K562 (cell line): ENCODE data around the gene KMT5B. TPM values are rescaled to one million over a fixed set of nuclear protein-coding genes. Genes with fewer than 3 reads are reported as not detected.
A peak's percentile ranks its signal among the peaks of the same experiment; 100 is the strongest.

Experiments used
- POLR2A ChIP-seq: fragments of 450-650 bp; conservative IDR thresholded peaks from 2 replicates; pipeline ENCODE4 v1.6.1; 2016
- POLR2AphosphoS5 ChIP-seq: IDR thresholded peaks from 2 replicates; pipeline ENCODE4 v1.6.1; 2011; ENCODE audit warnings: mild to moderate bottlenecking, low read depth, low read length, moderate library complexity; ENCODE audit not compliant: control insufficient read depth, insufficient read depth
- RAD21 ChIP-seq, 2 experiments: fragments of 250-450 bp in 1 of 2; fragments of 450-650 bp in 1 of 2; sonication (Bioruptor Pico) in 1 of 2; formaldehyde crosslinking in 1 of 2; IDR thresholded peaks in 1 of 2; conservative IDR thresholded peaks in 1 of 2; 2 replicates each; pipeline versions ENCODE4 v1.4.0 to v1.8.0; 2020 to 2022; ENCODE audit warnings: mild to moderate bottlenecking in 2 of 2, moderate library complexity in 1 of 2
- SNRNP70 ChIP-seq: fragments of 200-400 bp; formaldehyde crosslinking; optimal IDR thresholded peaks from 2 replicates; pipeline ENCODE3; 2017; ENCODE audit warnings: low read depth, low read length
- TAF9B ChIP-seq: fragments of 450-650 bp; IDR thresholded peaks from 2 replicates; pipeline ENCODE4 v1.6.1; 2018; ENCODE audit warnings: mild to moderate bottlenecking; ENCODE audit not compliant: partially characterized antibody
- XRCC4 ChIP-seq: IDR thresholded peaks from one replicate; pipeline ENCODE4 v1.6.1; 2011; ENCODE audit not compliant: insufficient read depth, insufficient read length; ENCODE audit errors: extremely low read depth
- ZHX1 ChIP-seq: fragments of 150-350 bp; conservative IDR thresholded peaks from 2 replicates; pipeline ENCODE4 v1.6.1; 2014; ENCODE audit warnings: low read length
- ZNF766 ChIP-seq: fragments of 200-800 bp; sonication (Bioruptor generic); conservative IDR thresholded peaks from 2 replicates; pipeline ENCODE4 v1.6.1; 2016; ENCODE audit warnings: missing genetic modification characterization, missing compliant biosample characterization
- polyA plus RNA-seq, 8 experiments: library from polyadenylated mRNA; depleted of rRNA in 4 of 8; stranded (reverse) in 5 of 8; unstranded in 3 of 8; fragments of >200 nt; fragmentation: Nextera tagmentation in 2 of 8; fragmentation: Illumina TruSeq in 1 of 8; extraction: Ambion mirVana in 2 of 8; extraction: Trizol in 1 of 8; gene quantifications; 2 replicates each; pipeline versions ENCODE4 v1.2.1 to v1.2.3, GENCODE V29; 2011 to 2014; ENCODE audit warnings: inconsistent platforms in 1 of 8, missing spikeins in 1 of 8
- total RNA-seq, 7 experiments: library from RNA; depleted of rRNA in 6 of 7; stranded (reverse); fragments of >200 nt in 6 of 7; fragmentation: Illumina TruSeq in 2 of 7; extraction: Trizol in 2 of 7; gene quantifications; 2 replicates each; pipeline versions ENCODE4 v1.2.1 to v1.2.3, GENCODE V29; 2011 to 2021; ENCODE audit warnings: low replicate concordance in 1 of 7
- TF ChIP-seq, protein P1 (sequence below), 3 experiments: IDR thresholded peaks in 2 of 3; conservative IDR thresholded peaks in 1 of 3; 2 replicates each; pipeline ENCODE4 v1.5.1; 2011 to 2012; ENCODE audit warnings: low read length in 3 of 3, mild to moderate bottlenecking in 3 of 3, control low read depth in 2 of 3, improper control_type of control experiment in 1 of 3, inconsistent platforms in 1 of 3, low read depth in 1 of 3, mixed read lengths in 1 of 3, moderate library complexity in 1 of 3; ENCODE audit not compliant: insufficient read depth in 2 of 3
- TF ChIP-seq, protein P2 (sequence below): conservative IDR thresholded peaks from 2 replicates; pipeline ENCODE4 v1.6.1; 2011; ENCODE audit warnings: low read depth, mild to moderate bottlenecking, low read length; ENCODE audit not compliant: control insufficient read depth
- TF ChIP-seq, protein P3 (sequence below): fragments of 250-450 bp; sonication (Bioruptor Pico); IDR thresholded peaks from 2 replicates; pipeline ENCODE4 v1.5.0; 2020; ENCODE audit warnings: mild to moderate bottlenecking, borderline replicate concordance

Gene KMT5B
- total and polyA plus RNA-seq, 9 of the 15 experiments (the other 6 are each of a cell fraction or from before 2014, with no cell fraction given) = 7.3 to 27.3 (median 20.9) TPM

- TF ChIP-seq, protein P1, sequence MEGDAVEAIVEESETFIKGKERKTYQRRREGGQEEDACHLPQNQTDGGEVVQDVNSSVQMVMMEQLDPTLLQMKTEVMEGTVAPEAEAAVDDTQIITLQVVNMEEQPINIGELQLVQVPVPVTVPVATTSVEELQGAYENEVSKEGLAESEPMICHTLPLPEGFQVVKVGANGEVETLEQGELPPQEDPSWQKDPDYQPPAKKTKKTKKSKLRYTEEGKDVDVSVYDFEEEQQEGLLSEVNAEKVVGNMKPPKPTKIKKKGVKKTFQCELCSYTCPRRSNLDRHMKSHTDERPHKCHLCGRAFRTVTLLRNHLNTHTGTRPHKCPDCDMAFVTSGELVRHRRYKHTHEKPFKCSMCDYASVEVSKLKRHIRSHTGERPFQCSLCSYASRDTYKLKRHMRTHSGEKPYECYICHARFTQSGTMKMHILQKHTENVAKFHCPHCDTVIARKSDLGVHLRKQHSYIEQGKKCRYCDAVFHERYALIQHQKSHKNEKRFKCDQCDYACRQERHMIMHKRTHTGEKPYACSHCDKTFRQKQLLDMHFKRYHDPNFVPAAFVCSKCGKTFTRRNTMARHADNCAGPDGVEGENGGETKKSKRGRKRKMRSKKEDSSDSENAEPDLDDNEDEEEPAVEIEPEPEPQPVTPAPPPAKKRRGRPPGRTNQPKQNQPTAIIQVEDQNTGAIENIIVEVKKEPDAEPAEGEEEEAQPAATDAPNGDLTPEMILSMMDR (IDR thresholded peaks at IDR 0.05 in 2 of 3, conservative IDR thresholded peaks at IDR 0.05 in 1 of 3; ENCODE audit: insufficient read depth in 2 of 3, low read depth in 1 of 3, low read length in 3 of 3) = no peak
- TF ChIP-seq POLR2AphosphoS5 (peak; percentile 31; the same call in 1 of the 2 replicates), ZHX1 (no peak), ZNF766 (CRISPR knock-in tag) (no peak), XRCC4 (no peak), SNRNP70 (no peak), RAD21 (CRISPR knock-in tag; conservative IDR thresholded peaks at IDR 0.05 in 1 of 2, IDR thresholded peaks at IDR 0.05 in 1 of 2) (no peak), TAF9B (no peak), POLR2A (0 out of 2 replicates have a peak, but pooled peaks have one; percentile 19)
- TF ChIP-seq, protein P2, sequence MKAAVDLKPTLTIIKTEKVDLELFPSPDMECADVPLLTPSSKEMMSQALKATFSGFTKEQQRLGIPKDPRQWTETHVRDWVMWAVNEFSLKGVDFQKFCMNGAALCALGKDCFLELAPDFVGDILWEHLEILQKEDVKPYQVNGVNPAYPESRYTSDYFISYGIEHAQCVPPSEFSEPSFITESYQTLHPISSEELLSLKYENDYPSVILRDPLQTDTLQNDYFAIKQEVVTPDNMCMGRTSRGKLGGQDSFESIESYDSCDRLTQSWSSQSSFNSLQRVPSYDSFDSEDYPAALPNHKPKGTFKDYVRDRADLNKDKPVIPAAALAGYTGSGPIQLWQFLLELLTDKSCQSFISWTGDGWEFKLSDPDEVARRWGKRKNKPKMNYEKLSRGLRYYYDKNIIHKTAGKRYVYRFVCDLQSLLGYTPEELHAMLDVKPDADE = no peak
- TF ChIP-seq, protein P3, sequence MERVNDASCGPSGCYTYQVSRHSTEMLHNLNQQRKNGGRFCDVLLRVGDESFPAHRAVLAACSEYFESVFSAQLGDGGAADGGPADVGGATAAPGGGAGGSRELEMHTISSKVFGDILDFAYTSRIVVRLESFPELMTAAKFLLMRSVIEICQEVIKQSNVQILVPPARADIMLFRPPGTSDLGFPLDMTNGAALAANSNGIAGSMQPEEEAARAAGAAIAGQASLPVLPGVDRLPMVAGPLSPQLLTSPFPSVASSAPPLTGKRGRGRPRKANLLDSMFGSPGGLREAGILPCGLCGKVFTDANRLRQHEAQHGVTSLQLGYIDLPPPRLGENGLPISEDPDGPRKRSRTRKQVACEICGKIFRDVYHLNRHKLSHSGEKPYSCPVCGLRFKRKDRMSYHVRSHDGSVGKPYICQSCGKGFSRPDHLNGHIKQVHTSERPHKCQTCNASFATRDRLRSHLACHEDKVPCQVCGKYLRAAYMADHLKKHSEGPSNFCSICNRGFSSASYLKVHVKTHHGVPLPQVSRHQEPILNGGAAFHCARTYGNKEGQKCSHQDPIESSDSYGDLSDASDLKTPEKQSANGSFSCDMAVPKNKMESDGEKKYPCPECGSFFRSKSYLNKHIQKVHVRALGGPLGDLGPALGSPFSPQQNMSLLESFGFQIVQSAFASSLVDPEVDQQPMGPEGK (CRISPR knock-in tag) = no peak
Observed at GRCh38 chr11:68164437-68164836, 48.7 kb downstream of the KMT5B start (continued).
